H9 (cell line): Measurements from ENCODE around the gene HTT-AS. TPM values are rescaled to one million over a fixed set of nuclear protein-coding genes. Genes with fewer than 3 reads are reported as not detected.

Experiments
- DNase-seq: peaks from one replicate; pipeline ENCODE4 v3.0.0-alpha.2; 2017
- H2AFZ ChIP-seq: one replicate; pipeline ENCODE4 v1.6.1; 2013; ENCODE audit warnings: mild to moderate bottlenecking, low read length, control low read depth, moderate library complexity
- H2AK5ac ChIP-seq: 2 replicates; pipeline ENCODE4 v1.6.1; 2013; ENCODE audit warnings: low read length, control low read depth, mixed read lengths; ENCODE audit not compliant: insufficient read length
- H2BK120ac ChIP-seq: one replicate; pipeline ENCODE4 v1.6.1; 2013; ENCODE audit warnings: low read depth, mild to moderate bottlenecking, low read length, control low read depth, inconsistent platforms; ENCODE audit not compliant: poor library complexity, severe bottlenecking
- H2BK12ac ChIP-seq: 2 replicates; pipeline ENCODE4 v1.6.1; 2013; ENCODE audit warnings: low read length, control low read depth, mixed read lengths, low read depth; ENCODE audit not compliant: insufficient read length
- H2BK15ac ChIP-seq: 2 replicates; pipeline ENCODE4 v1.6.1; 2013; ENCODE audit warnings: low read depth, low read length, control low read depth
- H2BK20ac ChIP-seq: one replicate; pipeline ENCODE4 v1.6.1; 2013; ENCODE audit warnings: low read depth, mild to moderate bottlenecking, low read length, control low read depth, inconsistent platforms; ENCODE audit not compliant: poor library complexity, severe bottlenecking
- H2BK5ac ChIP-seq: 2 replicates; pipeline ENCODE4 v1.6.1; 2013; ENCODE audit warnings: low read length, control low read depth, mixed read lengths; ENCODE audit not compliant: insufficient read length
- H3K14ac ChIP-seq: 2 replicates; pipeline ENCODE4 v1.6.1; 2013; ENCODE audit warnings: low read length, control low read depth; ENCODE audit not compliant: insufficient read depth
- H3K18ac ChIP-seq: 2 replicates; pipeline ENCODE4 v1.6.1; 2013; ENCODE audit warnings: low read depth, mild to moderate bottlenecking, mixed read lengths, low read length, control low read depth; ENCODE audit not compliant: insufficient read length
- H3K23ac ChIP-seq: 2 replicates; pipeline ENCODE4 v1.6.1; 2013; ENCODE audit warnings: low read length, control low read depth, mixed read lengths, low read depth; ENCODE audit not compliant: insufficient read length
- H3K23me2 ChIP-seq: 2 replicates; pipeline ENCODE4 v1.6.1; 2013; ENCODE audit warnings: low read depth, mild to moderate bottlenecking, mixed read lengths, low read length, control low read depth; ENCODE audit not compliant: insufficient read length, poor library complexity, severe bottlenecking
- H3K27ac ChIP-seq: 2 replicates; pipeline ENCODE4 v1.5.1; 2013; ENCODE audit warnings: low read length, control low read depth, mixed read lengths, low read depth; ENCODE audit not compliant: insufficient read length
- H3K27me3 ChIP-seq: 2 replicates; pipeline ENCODE4 v1.6.1; 2013; ENCODE audit warnings: low read length, control low read depth, inconsistent platforms; ENCODE audit not compliant: insufficient read depth
- H3K4ac ChIP-seq: 2 replicates; pipeline ENCODE4 v1.6.1; 2013; ENCODE audit warnings: low read depth, mild to moderate bottlenecking, control low read depth, inconsistent platforms, low read length, moderate library complexity
- H3K4me1 ChIP-seq: 2 replicates; pipeline ENCODE4 v1.6.1; 2013; ENCODE audit warnings: low read length, control low read depth, inconsistent platforms; ENCODE audit not compliant: insufficient read depth
- H3K4me2 ChIP-seq: 2 replicates; pipeline ENCODE4 v1.6.1; 2013; ENCODE audit warnings: low read length, control low read depth, mixed read lengths; ENCODE audit not compliant: insufficient read length, insufficient read depth
- H3K56ac ChIP-seq: 2 replicates; pipeline ENCODE4 v1.6.1; 2013; ENCODE audit warnings: low read depth, mild to moderate bottlenecking, mixed read lengths, low read length, control low read depth; ENCODE audit not compliant: insufficient read length
- H3K79me1 ChIP-seq: 2 replicates; pipeline ENCODE4 v1.6.1; 2013; ENCODE audit warnings: low read depth, mild to moderate bottlenecking, moderate library complexity, low read length, control low read depth, inconsistent platforms; ENCODE audit not compliant: insufficient read depth, poor library complexity, severe bottlenecking
- H3K79me2 ChIP-seq: 2 replicates; pipeline ENCODE4 v1.6.1; 2013; ENCODE audit warnings: low read length, control low read depth, inconsistent platforms; ENCODE audit not compliant: insufficient read depth
- H3K9ac ChIP-seq: 2 replicates; pipeline ENCODE4 v1.6.1; 2013; ENCODE audit warnings: low read length, control low read depth, mixed read lengths; ENCODE audit not compliant: insufficient read length; ENCODE audit errors: extremely low read depth
- H3K9me3 ChIP-seq: one replicate; pipeline ENCODE4 v1.6.1; 2013; ENCODE audit warnings: low read depth, low read length, inconsistent platforms; ENCODE audit not compliant: control insufficient read depth
- H3T11ph ChIP-seq: one replicate; pipeline ENCODE4 v1.6.1; 2013; ENCODE audit warnings: mild to moderate bottlenecking, low read length, control low read depth, inconsistent platforms
- H4K20me1 ChIP-seq: one replicate; pipeline ENCODE4 v1.6.1; 2013; ENCODE audit not compliant: control insufficient read depth, insufficient read length, insufficient read depth
- H4K5ac ChIP-seq: 2 replicates; pipeline ENCODE4 v1.6.1; 2013; ENCODE audit warnings: low read depth, mild to moderate bottlenecking, mixed read lengths, low read length, control low read depth; ENCODE audit not compliant: insufficient read length
- H4K8ac ChIP-seq: replicated peaks from 2 replicates; pipeline ENCODE4 v1.6.1; 2013; ENCODE audit warnings: low read length, control low read depth, mixed read lengths, low read depth; ENCODE audit not compliant: insufficient read length
- H4K91ac ChIP-seq: 2 replicates; pipeline ENCODE4 v1.6.1; 2013; ENCODE audit warnings: low read depth, mild to moderate bottlenecking, moderate library complexity, mixed read lengths, low read length, control low read depth; ENCODE audit not compliant: insufficient read length
- H3K27ac Mint-ChIP-seq, 3 experiments: 2 replicates in 2 of 3; 3 replicates in 1 of 3; pipeline ENCODE4 v1.8.0; 2020 to 2021; ENCODE audit warnings: mixed read lengths in 3 of 3, mild to moderate bottlenecking in 1 of 3, moderate library complexity in 1 of 3
- H3K27me3 Mint-ChIP-seq: 2 replicates; pipeline ENCODE4 v1.8.0; 2021; ENCODE audit warnings: low read depth, mild to moderate bottlenecking, moderate library complexity, mixed read lengths
- H3K36me3 Mint-ChIP-seq, 3 experiments: 2 replicates in 2 of 3; 3 replicates in 1 of 3; pipeline ENCODE4 v1.8.0; 2020 to 2021; ENCODE audit warnings: low read depth in 3 of 3, mixed read lengths in 3 of 3; ENCODE audit not compliant: insufficient read depth in 1 of 3
- H3K4me1 Mint-ChIP-seq, 2 experiments: 2 replicates each; pipeline ENCODE4 v1.8.0; 2020; ENCODE audit warnings: mixed read lengths in 2 of 2
- H3K4me3 Mint-ChIP-seq, 2 experiments: 2 replicates in 1 of 2; 3 replicates in 1 of 2; pipeline ENCODE4 v1.8.0; 2020 to 2021; ENCODE audit warnings: mild to moderate bottlenecking in 2 of 2, mixed read lengths in 2 of 2, moderate library complexity in 1 of 2
- H3K9me3 Mint-ChIP-seq, 2 experiments: 2 replicates in 1 of 2; 3 replicates in 1 of 2; pipeline ENCODE4 v1.8.0; 2020; ENCODE audit warnings: mild to moderate bottlenecking in 2 of 2, mixed read lengths in 2 of 2, moderate library complexity in 1 of 2
- CTCF ChIP-seq: fragments of 200-600 bp; sonication (generic); conservative IDR thresholded peaks from 3 replicates; pipeline ENCODE4 v1.8.0; 2021; ENCODE audit warnings: antibody characterized with exemption, mild to moderate bottlenecking
- WGBS: extraction: QIAGEN DNeasy Blood & Tissue Kit; methylation state at CpG from one replicate; pipeline ENCODE4 v1.1.7; 2013; ENCODE audit warnings: missing lambda C conversion rate, low lambda C conversion rate, mixed read lengths; ENCODE audit not compliant: insufficient read length; ENCODE audit errors: extremely low coverage; 5-methylcytosine and 5-hydroxymethylcytosine counted together
- total RNA-seq: library from RNA; stranded (reverse); gene quantifications from 2 replicates; pipeline ENCODE4 v1.2.1, GENCODE V29; 2021

The HTT-AS gene
- total RNA-seq, 1 experiment from 2014 or later = not detected

- Histone ChIP-seq H4K91ac (no peak overlapping the region), H3K4me2 (no peak overlapping the region), H3K18ac (no peak overlapping the region), H3K4ac (no peak overlapping the region), H3K23ac (no peak overlapping the region), H2BK12ac (no peak overlapping the region), H4K8ac (no peak overlapping the region), H3K14ac (no peak overlapping the region), H4K5ac (no peak overlapping the region), H3K27me3 (no peaks in the 10 kb centered on the region), H2BK5ac (no peak overlapping the region), H3T11ph (no peak overlapping the region), H2BK15ac (no peak overlapping the region), H2BK120ac (no peak overlapping the region), H2AFZ (no peak overlapping the region), H3K9me3 (no peaks in the 10 kb centered on the region), H2AK5ac (no peak overlapping the region), H3K27ac (no peak overlapping the region), H3K56ac (no peak overlapping the region), H3K79me1 (no peaks in the 10 kb centered on the region), H3K9ac (no peak overlapping the region), H4K20me1 (no peaks in the 10 kb centered on the region), H3K23me2 (no peaks in the 10 kb centered on the region), H2BK20ac (no peak overlapping the region), H3K79me2 (no peaks in the 10 kb centered on the region), H3K4me1 (no peaks in the 10 kb centered on the region)
- no peak overlapping the region for H3K27ac Mint-ChIP-seq
- peaks cover 48 to 82% (median 81%) of the 10 kb centered on the region in 3 experiments for H3K36me3 Mint-ChIP-seq
- H3K9me3 Mint-ChIP-seq = peaks cover 0 to 3% of the 10 kb centered on the region in 2 experiments; a peak in 2 of 5 replicates
- no CpG with 5 or more reads among the region's 8 CpGs for WGBS
- H3K27me3 Mint-ChIP-seq = no peaks in the 10 kb centered on the region
- no peak overlapping the region for H3K4me3 Mint-ChIP-seq
- H3K4me1 Mint-ChIP-seq = no peaks in the 10 kb centered on the region
- DNase-seq = no peak
- no peak for TF ChIP-seq CTCF
Observed at GRCh38 chr4:3118312-3118711, 44.0 kb upstream of the HTT-AS start.
